NCI-H187 treated with DMSO at 0.1 percent for 48 hours (cell line): ENCODE measurements around the gene CEP63.

ENCODE experiments used
- DNase-seq: peaks from one replicate; lab custom pipeline; 2025; lab: John Stamatoyannopoulos, UW

Gene CEP63

DNA sequence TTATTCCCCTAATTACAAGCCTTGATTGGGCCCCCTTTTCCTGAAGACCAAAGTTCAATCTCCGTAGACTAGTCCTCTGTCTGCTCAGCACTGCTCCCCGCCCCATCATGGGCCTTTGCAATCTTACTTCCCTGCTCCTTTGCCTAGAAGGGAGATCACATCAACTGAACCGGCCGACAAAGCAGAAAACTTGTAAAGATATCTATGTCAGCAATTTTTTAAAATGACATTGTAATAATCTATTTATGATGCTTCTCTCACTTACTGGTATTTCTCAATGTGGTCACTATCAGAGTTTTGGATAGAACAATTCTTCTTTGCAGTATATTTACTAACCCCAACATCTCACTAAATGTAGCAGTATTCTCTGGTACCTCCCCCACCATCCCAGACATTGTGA is 17.3 kb upstream of the CEP63 start:
- no peak for DNase-seq

DNA sequence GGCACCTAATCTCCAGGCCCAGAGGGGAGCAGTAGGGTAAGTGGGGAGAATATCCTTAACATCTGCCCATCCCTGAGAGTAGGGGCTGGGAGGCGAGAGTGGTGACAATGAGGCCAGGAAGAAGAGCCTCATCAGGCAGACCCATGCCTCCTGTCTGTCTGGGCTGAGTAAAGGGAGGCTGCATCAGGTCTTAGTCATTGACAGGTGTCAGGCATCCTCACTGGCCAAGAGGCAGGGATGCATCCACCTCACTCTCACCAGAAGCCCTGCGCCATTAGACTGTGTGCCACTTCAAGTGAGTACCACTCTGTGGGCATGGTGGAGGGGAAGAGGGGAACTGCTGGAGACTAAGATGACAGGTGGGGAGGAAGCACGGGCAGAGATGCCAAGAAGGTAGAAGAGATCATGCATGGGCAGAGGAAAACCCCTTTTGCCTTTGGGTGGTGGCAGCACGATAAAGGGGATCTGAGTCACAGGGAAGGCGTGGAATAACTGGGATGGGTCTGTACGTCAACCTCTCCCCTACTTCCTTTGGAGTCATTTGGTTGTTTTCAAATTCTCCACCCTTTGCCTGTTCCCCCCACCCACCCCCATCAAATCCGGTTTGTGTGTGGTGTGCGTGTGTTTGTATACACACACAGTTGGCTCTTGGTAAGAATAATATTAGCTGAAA is 14.2 kb upstream of the CEP63 start:
- no peak for DNase-seq

DNA sequence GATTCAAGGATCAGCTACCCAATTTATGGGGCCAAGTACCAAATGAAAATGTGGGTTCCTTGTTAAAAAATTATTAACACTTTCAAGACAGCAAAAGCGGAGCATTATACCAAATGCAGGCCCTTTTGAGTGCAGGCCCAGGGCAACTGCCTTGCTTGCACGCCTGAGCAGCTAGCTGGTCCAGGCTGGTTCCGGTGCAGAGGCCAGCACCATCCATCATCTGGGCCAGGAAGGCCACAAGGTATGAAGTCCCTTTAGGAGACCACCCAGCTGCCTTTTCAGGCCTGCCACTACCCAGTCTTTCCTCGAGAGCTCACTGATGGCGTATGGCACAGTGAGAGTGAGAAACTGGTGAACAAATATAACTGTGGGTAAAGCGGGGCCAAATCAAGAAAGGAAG is 13.0 kb upstream of the CEP63 start:
- no peak for DNase-seq

DNA sequence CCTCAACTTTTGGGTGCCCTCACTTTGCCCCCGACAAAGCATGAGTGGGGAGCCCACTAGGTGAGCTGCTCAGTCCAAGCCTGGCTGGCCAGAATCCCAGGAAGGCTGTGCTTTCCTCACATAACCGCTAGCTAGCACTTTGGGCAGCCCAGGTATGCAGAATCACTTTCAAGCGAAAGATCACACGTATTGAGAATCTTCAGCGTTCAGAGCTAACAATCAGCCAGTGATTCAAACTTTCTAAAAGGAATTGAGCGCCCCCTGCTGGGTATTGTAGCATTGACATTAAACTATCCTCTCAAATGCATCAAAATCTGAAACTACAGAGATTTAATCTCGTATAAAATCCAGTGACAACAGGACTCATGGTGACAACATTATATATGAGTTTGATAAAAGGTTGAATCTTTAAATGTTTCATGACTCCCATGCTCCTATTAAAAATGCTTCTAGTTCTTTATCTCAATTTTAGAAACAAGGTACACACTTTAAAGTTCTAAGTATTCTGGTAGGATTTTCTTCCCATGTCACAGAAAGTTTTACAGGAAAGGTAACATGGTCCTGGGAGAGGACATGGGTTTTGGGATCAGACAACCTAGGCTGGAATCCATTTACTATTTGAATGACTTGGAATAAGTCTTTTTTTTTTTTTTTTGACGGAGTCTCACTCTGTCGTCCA is 11.8 kb upstream of the CEP63 start:
- DNase-seq = no peak

DNA sequence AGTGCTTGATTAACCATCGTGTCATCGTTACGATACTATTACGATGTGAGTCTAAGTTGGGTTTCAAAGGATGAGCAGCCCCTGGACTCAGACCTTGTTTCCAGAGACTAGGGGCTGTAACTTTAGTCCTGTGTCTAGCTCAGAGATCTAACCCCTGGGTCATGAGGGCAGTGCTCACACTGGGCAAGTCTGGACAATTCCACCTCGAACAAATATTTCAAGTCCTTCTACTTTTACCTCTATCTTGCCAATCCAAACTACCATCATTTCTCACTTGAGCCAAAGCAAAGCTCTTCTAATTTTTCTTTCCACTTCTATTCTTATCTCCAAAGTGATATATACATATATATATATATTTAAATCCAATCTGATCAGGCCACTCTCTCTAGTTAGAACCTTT is 10.9 kb upstream of the CEP63 start:
- no peak for DNase-seq

DNA sequence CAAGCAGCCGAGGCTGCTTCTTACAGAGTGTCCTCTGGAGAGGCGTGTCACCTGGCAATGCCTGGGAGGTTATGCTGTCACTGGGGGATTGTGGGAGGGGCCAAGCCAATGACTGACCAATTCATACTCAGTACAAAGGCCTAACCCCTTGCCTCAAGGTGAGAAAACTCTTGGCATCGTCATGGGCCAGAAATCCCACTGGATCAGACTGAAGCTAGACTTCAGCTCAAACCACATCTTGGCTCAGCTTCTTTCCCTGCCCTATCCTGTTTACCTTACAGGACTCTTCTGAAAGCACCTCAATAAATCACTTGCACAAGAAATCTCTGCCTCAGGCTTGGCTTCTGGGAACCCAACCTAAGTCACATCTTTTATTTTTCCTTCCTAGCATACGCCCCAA is 9.6 kb upstream of the CEP63 start:
- DNase-seq = no peak

DNA sequence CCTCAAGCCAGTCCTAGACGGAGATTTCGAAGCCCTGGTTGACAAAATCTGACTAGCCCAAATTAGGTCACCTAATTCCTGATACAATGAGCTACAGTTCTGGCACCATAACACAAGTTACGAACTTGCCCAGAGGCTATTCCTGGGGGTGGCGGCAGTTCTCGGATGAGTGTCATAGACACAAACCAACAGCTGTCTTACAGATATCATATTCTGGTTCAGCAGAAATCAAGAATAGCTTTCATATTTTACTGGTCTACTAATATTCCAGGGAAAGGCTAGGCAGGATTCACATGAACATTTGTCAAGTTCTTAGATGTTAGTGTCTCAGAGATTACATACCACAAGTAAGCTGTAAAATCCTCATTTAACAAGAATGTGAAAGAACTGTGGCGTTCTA is 8.9 kb upstream of the CEP63 start:
- DNase-seq = no peak

DNA sequence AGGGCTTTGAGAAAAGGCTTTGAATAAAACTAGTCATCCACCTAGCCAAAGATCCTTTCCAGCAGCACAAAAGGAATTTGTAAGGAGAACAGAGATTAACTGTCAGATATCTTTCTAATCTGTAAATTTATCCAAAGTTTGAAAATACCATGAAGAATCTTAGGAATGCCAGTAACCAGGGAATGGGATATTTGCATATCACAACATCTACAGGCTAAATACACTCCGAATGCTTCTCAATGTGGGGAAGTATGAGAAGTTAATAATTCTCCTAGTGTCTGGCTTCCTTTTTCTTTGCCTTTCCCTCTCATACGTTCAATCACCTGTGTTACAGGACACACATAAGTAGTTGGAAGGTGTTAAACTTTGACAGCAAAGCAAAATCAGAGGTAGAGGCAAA is 7.9 kb upstream of the CEP63 start:
- no peak for DNase-seq

DNA sequence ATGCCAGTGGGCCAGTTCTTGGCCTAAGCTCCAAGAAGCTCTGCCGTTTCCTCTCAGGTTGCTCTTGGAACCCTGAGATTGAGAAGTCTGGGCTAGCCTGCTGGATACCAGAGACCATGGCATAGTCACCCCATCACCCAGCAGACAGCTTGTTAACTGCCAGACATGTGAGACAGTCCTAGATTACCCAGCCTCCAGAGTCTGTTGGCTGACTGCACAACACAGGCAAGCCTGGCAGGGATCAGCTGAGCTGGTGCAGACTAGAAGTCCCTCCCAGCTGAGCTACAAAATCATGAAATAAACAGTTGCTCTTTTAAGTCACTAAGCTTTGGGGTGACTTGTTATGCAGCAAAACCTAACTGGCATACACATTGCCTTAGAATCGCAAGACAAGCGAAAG is 5.3 kb upstream of the CEP63 start:
- DNase-seq = no peak

DNA sequence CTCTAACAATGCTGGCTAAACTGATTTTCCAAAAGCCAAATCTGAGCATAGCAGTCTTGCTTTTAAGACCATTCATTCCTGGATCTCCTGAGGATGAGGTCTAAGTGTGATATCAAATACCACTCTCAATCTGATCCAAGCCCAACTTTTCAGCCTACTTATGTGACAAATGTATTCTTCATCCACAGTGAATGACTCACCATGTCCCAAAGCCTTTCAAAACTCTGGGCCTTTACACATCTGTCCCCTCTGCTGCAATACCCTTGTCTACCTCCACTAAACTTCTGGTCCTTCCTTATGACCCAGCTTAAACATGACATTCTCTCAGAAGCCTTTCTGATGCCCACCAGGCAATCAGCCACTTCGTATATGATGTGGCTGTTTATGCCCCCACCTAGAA is 4.7 kb upstream of the CEP63 start:
- DNase-seq = no peak

DNA sequence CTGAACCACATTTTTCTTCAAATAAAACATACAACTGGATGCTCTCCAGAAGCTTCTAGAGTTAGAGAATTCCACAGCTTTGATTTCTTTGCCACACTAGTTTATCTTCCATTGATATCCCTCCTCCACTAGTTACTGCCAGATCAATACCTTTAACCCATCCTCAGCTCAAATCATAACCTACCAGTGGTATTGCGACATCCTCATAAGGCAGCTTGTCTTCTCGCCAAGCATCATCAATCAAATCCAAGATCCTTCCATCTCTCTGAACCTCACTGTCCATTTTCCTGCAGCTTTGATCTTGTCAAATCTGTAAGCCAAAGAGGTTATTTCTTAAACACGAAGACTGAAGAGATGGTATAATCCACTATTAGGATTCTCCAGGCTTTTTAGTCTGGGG is 3.2 kb upstream of the CEP63 start:
- no peak for DNase-seq

DNA sequence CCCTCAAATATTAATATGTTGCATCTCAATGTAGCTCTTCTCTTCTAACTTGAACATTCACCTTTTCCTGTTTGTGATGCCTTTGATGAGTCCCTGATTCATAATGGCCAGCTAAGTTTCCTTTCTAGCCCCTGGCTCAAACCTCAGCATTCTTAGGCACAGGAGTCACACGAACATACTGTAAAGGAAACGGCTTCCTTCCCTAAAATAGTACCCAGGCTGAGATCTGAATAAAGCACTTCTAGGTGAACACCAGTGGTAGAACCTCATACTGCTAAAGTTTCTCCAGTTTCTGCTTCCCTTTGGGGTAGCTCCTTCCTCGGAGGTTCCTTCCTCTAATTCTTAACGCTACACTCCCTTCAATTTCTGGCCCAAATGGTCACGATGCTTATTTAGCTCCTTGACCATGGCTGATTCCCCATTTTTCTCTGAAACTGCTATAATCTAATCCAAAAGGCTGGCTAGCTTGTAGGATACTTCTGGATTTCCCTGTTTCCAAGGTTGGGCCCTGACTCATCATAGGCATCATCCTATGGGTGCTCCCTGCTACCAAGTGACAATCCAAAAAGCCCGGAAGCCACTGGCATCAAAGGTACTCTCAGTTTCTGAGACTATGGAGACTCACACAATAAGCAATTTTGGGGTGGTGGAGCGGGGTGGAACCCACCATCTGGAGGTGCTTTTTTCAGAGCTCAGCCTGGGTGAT is 2.5 kb upstream of the CEP63 start:
- no peak for DNase-seq

DNA sequence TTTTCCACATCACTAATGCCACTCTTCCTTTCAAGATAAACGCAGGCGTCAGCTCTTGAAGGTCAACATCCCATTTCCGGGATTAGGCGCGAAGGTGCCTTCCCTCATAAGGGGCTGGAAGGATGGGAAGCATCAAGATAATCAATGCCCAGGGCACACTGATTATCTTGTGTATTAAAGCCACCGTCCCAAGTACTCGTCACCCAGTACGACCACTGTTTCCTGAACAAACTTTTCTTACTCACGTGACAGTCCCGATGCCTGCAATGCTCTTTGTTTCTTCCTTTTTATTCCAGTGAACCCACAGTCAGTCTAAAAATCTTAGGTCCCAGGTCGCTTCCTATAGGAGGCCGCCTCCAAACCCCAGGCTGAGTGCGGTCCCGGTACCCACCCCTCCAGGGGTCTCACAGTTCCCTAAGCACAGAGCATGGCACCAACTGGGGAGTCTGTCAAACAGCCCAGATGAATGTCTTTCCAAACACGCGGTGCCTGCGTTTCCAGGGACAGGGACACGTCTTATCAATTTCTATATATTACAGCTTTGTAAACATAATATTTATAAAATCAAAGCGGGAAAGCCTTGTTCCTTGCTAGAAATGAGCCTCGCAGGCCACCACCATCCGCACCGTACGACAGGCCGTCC is 661 bp upstream of the CEP63 start:
- no peak for DNase-seq

DNA sequence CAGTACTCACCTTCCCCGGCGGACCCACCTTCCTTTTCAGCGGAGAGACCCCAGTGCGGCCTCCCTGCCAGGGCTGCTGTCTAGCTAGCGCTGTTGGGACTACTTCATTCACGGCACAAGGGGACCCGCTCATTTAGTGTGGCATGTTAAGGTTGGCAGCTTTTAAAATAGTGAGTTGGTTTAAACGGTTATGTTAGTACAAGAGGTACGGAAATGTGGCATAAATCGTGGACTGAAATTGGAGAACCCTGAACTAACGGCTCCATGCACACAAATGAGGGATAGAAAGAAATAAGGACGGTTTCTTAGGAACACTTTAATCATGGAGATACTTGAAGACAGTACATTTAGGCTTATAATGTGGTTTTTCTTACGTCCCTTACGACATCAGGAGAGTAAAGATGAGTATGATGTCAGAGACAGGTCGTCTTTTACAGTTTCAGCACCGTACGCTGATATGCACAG is 752 bp downstream of the CEP63 start:
- DNase-seq = no peak

DNA sequence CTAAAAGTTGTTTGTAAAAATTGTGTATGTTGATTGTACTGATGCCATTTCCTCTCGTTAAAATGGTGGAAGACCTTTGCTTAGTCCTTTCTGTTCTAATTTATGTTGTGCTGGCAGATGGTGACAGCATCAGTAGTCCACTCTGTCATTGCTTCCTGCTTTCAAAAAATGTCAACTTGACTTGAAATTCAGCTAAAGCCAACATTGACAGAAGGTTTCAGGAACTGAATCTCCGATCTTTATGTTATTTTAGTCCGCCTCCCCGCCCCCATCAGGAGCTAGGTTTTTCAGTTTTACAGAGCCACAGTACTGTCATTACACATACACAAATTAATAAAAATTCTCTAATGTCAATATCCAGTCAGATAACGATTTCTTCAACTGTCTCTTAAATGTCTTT is 1.5 kb downstream of the CEP63 start:
- DNase-seq = no peak

DNA sequence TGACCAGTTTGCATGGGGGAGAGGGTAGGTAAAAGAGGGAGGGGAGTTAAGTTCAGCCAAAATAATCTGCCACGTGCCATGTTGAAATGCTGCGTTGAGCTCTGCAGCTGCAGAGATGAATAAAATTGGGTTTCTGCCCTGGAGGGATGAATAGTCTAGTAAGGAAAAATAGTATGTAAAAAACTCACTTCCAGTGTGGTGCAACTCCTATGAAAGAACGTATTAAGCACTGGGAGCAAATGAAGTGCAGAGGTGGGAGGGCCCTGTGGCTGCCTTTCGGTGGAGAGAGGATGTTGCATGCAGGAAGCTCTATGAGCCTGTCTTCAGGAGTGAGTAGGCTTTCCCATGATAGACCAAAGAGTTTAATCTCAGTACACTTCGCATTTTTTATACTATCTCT is 8.6 kb downstream of the CEP63 start:
- DNase-seq = no peak

DNA sequence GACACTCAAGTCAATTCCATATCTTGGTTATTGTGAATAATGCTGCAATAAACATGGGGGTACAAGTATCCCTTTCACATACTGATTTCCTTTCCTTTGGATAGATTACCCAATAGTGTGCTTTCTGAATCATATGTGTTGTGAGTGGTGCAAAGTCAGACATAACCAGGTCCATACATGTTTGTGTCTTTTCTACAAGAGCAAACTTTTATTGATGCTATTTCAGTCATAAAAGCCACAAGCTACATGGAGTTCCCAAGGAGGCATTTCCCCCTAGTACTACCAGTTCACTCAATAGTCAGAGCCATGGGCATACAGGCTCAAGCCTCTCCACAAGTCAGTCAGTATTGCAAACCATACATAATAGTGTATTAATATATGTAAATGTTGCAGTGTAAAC is 10.1 kb downstream of the CEP63 start:
- no peak for DNase-seq

DNA sequence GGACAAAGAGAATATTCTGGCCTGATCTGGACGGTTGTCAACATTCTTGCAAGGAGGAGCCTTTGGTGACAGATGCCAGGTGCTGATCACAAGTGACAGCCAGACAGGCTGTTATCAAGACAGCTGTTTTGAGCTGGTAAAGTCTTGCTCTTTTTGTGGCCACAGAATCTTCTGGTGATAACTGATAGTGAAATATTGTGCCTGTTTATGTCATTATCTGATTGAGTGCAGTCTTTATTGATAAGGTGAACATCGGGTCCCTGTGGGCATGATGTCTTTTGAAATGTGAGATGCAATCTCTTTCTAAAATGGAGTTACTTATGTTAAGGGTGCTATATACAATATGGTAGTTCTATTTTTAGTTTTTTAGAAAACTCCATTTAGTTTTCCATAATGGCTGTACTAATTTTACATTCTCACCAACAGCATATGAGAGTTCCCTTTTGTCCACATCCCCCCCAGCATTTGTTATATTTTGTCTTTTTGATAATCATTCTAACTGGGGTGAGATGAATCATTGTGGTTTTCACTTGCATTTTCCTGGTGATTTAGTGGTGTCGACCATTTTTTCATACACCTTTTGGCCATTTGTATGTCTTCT is 10.7 kb downstream of the CEP63 start:
- no peak for DNase-seq

DNA sequence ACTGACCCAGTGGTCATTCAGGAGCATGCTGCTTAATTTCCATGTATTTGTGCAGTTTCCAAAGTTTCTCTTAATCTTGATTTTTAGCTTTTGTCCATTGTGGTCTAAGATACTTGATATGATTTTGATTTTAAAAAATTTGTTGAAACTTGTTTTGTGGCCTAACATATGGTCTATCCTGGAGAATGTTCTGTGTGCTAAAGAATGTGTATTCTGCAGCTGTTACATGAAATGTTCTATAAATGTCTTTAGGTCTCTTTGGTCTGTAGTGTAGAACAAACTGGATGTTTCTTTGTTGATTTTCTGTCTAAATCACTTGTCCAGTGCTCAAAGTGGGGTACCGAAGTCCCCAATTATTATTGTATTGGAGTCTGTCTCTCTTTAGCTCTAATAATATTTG is 17.4 kb downstream of the CEP63 start:
- no peak for DNase-seq

DNA sequence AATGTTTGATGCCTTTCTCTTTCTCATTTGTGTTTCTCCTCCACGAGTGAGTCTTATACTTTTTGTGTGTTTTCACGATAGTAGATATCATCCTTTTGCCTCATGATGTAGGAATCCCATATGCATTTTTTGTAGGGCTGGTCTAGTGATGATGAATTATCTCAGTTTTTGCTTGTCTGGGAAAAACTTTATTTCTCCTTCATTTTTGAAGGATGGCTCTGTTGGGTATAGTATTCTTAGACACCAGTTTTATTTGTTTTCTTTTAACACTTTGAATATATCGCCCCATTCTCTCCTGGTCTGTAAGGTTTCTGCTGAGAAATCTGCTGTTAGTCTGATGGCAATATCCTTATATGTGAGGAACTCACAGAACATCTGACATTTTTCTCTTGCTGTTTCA is 18.3 kb downstream of the CEP63 start:
- no peak for DNase-seq

DNA sequence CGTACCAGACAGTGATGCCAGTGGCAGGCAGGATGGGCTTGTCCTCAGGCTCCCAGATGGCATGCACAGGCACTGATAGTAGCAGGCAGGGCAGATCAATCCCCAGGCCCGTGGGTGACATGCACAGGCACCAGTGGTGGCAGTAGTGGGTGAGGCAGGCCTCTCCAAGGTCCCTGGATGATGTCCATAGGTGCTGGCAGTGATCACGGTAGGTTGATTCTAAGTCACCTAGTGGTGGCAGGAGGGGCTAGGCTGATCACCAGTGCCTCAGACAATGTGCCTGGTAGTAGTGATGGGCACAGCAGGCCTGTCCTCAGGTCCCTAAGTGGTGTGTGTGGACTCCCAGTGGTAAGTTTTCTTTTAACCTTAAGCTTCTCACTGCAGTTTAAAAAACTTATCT is 19.6 kb downstream of the CEP63 start:
- DNase-seq = no peak

DNA sequence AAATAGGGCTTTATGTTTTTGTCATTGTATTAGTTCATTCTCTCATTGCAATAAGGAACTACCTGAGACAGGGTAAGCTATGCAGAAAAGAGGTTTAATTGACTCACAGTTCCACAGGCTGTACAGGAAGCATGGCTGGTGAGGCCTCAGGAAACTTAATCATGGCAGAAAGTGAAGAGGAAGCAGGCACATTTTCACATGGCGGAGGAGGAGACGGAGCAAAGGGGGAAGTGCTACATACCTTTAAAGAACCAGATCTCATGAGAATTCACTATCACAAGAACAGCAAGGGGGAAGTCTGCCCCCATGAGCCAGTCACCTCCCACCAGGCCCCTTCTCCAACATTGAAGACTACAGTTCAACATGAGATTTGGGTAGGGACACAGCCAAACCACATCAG is 25.6 kb downstream of the CEP63 start:
- no peak for DNase-seq

DNA sequence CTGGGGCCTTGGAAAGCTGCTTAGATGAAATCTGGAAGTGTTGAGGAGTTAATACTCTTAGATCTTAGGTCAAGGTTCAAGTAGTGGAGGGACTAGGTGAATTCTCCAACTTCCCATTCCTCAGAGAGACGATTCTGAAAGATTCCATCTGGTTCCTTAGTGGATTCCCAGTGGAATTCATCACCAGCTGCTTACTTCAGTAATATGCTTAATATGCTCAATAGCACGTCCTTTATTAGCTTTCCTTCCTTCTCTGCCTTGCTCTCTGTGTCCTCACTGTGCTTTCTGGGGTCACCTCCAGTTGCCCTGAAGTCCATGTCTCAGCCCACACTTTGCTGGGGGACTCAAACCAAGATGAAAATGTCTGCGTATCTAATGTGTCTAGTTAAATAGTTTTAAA is 31.0 kb downstream of the CEP63 start:
- no peak for DNase-seq
